H1 (cell line): ENCODE data around the gene ZC3HAV1.

ENCODE experiments used
- NANOG ChIP-seq: IDR thresholded peaks from 2 replicates; pipeline ENCODE4 v1.6.1; 2011; ENCODE audit warnings: low read length, low read depth, mild to moderate bottlenecking, inconsistent platforms; ENCODE audit not compliant: insufficient read depth, poor library complexity, severe bottlenecking
- TF ChIP-seq, protein P1 (sequence below), 3 experiments: IDR thresholded peaks; 1 replicate in 2 of 3; 2 replicates in 1 of 3; pipeline versions ENCODE4 v1.5.1 to v1.6.1; 2011; ENCODE audit warnings: low read length in 3 of 3, mild to moderate bottlenecking in 3 of 3, inconsistent platforms in 2 of 3, low read depth in 1 of 3, moderate library complexity in 1 of 3; ENCODE audit not compliant: insufficient read depth in 1 of 3; ENCODE audit errors: control extremely low read depth in 1 of 3

- TF ChIP-seq, protein P1, sequence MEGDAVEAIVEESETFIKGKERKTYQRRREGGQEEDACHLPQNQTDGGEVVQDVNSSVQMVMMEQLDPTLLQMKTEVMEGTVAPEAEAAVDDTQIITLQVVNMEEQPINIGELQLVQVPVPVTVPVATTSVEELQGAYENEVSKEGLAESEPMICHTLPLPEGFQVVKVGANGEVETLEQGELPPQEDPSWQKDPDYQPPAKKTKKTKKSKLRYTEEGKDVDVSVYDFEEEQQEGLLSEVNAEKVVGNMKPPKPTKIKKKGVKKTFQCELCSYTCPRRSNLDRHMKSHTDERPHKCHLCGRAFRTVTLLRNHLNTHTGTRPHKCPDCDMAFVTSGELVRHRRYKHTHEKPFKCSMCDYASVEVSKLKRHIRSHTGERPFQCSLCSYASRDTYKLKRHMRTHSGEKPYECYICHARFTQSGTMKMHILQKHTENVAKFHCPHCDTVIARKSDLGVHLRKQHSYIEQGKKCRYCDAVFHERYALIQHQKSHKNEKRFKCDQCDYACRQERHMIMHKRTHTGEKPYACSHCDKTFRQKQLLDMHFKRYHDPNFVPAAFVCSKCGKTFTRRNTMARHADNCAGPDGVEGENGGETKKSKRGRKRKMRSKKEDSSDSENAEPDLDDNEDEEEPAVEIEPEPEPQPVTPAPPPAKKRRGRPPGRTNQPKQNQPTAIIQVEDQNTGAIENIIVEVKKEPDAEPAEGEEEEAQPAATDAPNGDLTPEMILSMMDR (IDR thresholded peaks at IDR 0.05; ENCODE audit: control extremely low read depth in 1 of 3, insufficient read depth in 1 of 3, low read depth in 1 of 3, low read length in 3 of 3), result no peak
- TF ChIP-seq NANOG, result no peak
Measured at GRCh38 chr7:139078911-139079310, 30.6 kb downstream of the ZC3HAV1 start.
